ENCODE data around the gene DACT1.

DNA sequence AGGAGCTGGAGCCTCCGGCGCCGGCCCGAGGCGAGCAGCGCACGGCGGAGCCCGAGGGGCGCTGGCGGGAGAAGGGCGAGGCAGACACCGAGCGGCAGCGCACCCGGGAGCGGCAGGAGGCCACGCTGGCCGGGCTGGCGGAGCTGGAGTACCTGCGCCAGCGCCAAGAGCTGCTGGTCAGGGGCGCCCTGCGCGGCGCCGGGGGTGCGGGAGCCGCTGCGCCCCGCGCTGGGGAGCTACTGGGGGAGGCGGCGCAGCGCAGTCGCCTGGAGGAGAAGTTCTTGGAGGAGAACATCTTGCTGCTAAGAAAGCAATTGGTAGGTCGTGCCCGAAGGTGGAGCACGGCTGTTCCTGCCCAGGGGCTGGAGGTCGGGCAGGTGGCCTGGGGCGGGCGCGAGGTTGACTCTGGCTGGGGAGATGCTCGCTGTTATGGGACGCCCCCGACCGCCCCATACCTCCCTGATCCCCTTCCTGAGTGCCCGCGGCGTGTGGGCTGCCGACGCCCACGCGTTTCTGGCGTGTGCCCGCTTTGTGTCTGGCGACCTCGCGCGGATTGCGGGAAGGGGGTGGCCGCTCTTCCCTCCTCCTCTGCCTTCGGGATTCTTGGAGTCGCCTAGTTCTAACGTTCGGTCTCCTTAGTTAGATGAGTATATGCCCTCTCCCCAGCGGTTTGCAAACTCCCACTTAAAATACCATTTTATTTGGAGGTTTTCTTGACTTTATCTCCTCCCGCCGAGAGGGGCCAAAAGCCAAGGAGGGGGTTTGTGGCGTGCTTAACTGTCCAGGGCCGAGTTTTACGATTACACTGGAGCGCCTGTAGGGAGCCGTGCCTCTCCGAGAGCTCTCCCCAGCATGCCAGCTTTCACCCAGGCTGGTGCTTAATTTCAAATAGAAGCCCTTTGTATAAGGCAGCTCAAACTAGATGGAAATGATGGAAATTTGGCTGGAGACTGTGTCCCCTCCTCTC is 752 bp downstream of the DACT1 start:
- TF ChIP-seq, protein P1, sequence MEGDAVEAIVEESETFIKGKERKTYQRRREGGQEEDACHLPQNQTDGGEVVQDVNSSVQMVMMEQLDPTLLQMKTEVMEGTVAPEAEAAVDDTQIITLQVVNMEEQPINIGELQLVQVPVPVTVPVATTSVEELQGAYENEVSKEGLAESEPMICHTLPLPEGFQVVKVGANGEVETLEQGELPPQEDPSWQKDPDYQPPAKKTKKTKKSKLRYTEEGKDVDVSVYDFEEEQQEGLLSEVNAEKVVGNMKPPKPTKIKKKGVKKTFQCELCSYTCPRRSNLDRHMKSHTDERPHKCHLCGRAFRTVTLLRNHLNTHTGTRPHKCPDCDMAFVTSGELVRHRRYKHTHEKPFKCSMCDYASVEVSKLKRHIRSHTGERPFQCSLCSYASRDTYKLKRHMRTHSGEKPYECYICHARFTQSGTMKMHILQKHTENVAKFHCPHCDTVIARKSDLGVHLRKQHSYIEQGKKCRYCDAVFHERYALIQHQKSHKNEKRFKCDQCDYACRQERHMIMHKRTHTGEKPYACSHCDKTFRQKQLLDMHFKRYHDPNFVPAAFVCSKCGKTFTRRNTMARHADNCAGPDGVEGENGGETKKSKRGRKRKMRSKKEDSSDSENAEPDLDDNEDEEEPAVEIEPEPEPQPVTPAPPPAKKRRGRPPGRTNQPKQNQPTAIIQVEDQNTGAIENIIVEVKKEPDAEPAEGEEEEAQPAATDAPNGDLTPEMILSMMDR (conservative IDR thresholded peaks at IDR 0.05) = no peak
- no peak for TF ChIP-seq EZH2 (IDR thresholded peaks at IDR 0.05; ENCODE audit: low read depth)

Data from PC-9 (cell line).